Measurements from ENCODE around the gene ERC2.

DNA sequence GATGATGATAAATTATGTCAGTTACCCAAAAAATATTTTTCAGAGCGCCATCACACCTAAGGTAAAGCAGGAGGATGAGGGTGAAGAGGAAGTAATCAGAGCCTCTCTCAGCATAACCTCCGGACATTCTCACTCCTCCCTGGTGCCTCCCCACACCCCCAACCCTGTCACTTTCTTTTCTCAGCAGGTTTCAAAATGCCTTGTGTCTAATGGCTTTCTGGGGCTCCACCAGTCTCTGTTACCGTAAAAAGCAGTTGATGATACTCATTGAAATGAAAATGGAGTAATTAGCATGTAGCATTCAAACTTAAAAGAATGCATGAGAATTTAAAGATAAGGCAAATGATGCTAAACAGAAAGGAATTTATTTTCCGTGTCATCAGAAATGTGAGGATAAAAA lies 180.0 kb downstream of the ERC2 start:
- TF ChIP-seq, protein P1, sequence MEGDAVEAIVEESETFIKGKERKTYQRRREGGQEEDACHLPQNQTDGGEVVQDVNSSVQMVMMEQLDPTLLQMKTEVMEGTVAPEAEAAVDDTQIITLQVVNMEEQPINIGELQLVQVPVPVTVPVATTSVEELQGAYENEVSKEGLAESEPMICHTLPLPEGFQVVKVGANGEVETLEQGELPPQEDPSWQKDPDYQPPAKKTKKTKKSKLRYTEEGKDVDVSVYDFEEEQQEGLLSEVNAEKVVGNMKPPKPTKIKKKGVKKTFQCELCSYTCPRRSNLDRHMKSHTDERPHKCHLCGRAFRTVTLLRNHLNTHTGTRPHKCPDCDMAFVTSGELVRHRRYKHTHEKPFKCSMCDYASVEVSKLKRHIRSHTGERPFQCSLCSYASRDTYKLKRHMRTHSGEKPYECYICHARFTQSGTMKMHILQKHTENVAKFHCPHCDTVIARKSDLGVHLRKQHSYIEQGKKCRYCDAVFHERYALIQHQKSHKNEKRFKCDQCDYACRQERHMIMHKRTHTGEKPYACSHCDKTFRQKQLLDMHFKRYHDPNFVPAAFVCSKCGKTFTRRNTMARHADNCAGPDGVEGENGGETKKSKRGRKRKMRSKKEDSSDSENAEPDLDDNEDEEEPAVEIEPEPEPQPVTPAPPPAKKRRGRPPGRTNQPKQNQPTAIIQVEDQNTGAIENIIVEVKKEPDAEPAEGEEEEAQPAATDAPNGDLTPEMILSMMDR (IDR thresholded peaks at IDR 0.05; ENCODE audit: insufficient read depth, low read length, poor library complexity, severe bottlenecking) = no peak
- no peak for TF ChIP-seq EZH2phosphoT487 (conservative IDR thresholded peaks at IDR 0.05; ENCODE audit: low read length)

All from SU-DHL-6 (cell line).